Eye (tissue), 1 donor: ENCODE data around the gene CNBD2.
A peak's percentile ranks its signal among the peaks of the same experiment; 100 is the strongest.
"Not testable (repeated sequence)": the region's sequence is repeated elsewhere in the genome, so short reads cannot be mapped to it uniquely, and the experiment has no call there.

ENCODE experiments used
- DNase-seq: peaks from one replicate; pipeline ENCODE4 v3.0.0-alpha.2; 2015

CNBD2 gene

DNA sequence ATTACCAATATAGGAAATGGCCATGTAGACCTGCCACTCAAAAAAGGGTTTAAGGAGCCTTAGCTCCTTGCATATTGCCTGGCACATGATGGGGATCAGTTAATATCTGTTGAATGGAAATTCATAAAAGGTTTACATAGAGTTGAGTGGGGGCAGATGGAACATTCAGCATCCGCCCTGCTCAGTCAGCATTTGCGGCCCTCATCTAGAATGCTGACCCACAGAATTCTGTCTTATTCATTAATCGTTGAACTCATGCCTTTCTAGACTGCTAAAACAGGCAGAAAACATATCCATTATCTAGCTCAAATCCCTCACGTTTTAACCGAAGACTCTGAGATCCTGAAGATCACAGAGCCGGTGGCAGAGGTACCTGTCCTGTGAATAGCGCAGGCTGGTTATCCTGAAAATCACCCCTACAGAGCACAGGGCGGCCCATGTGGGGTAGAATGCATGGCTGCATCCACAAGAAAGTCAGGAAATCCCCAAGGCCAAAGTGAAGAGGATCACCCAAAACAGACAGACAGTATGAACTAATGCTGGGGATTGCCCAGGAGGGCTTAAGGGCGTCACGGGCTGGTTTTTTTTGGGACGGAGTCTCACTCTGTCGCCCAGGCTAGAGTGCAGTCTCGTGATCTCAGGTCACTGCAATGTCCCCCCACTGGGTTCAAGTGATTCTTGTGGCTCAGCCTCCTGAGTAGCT lies 59.9 kb downstream of the CNBD2 start:
- DNase-seq: no peak

DNA sequence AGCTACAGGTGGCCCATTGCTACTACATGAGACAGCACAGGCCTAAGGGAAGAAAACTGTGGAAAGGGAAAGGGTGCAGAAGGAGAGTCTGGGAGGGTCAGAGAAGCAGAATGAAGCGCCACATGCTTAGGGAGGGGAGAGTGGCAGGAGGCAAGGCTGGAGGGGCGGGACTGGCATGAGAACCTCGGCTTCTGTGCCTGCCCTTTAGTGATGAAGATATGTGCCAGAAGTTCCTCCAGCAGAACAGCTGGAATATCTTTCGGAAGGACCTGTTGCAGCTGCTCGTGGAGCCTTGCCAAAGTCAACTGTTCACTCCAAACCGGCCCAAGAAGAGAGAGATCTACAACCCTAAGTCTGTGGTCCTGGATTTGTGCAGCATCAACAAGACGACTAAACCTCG lies 61.8 kb downstream of the CNBD2 start:
- peak; percentile 48 for DNase-seq

DNA sequence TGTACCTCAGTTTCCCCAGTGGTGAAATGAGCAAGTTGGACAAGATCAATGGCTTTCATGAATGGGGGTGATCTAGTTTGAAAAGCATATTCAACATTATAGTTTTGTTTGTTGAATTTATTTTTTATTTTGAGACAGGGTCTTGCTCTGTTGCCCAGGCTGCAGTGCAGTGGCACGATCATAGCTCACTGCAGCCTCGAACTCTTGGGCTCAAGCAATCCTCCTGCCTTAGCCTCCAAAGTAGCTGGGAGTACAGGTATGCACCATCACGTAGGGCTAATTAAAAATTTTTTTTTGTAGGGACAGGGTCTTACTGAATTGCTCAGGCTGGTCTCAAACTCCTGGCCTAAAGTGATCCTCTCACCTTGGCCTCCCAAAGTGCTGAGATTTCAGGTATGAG lies 63.4 kb downstream of the CNBD2 start:
- no peak for DNase-seq

DNA sequence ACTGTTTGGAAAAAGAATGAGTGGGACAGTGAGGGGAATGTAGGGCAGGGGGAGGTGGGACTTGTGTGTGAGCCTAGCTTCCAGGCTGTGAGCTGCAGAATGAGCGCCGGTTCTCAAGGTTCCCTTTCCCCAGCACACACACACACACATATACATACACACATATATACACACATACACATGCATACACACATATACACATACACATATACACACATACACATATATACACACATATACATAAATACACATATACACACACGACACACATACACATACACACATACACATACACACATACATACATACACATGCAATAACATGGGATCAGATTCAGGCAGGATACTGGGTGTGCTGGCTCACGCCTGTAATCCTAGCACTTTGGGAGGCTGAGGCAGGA lies 66.5 kb downstream of the CNBD2 start:
- DNase-seq: no peak

DNA sequence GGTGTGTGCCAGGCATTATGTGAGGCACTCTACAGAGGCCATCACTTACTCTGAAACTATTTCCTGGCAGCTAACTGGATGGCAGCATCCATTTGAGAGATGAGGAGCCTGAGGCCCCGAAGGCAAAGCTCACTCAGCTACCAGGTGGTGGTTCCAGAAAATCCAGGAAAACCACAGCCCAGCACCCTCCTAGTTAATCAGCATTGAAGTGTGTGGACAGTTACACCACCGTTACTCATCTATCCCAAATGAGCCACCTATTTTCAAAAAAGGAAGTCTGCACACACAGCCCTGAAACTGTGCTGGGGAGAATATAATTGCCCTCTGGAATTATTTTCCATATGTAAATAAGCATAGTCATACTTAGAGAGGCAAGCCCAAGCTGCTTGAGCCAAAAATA lies 67.4 kb downstream of the CNBD2 start:
- no peak for DNase-seq

DNA sequence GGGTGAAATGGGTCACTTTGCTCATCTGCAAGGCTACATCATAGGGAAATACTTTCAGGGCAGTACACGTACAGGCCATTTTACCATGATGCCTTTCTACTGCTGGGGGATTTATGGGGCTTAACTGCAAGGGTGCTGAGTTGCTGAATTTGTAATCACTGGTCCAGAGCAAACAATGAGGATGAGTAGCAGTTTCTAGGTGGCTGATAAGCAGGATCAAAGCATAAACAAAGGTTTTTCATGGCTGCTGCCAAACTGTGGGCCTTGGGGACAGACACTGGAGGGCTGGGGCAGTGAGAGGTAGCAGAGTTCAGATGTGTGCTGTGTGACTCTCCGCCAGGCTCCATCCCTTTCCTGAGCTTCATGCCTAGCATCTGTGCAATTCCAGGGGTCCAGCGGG lies 68.3 kb downstream of the CNBD2 start:
- DNase-seq: no peak

DNA sequence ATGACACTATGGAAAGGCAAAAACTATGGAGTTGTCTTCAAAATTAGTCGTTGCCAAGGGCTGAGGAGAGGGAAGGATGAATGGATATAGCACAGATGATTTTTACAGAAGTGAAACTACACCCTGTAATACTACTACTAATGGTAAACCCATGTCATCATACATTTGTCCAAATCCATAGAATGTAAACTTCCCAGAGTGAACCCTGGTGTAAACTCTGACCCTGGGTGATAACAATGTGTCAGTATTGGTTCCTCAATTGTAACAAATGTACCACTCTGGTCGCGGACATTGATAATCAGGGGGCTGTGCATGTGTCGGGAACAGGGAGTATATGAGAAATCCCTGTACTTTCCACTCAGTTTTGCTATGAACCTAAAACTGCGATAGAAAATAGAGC lies 72.2 kb downstream of the CNBD2 start:
- DNase-seq: no peak

DNA sequence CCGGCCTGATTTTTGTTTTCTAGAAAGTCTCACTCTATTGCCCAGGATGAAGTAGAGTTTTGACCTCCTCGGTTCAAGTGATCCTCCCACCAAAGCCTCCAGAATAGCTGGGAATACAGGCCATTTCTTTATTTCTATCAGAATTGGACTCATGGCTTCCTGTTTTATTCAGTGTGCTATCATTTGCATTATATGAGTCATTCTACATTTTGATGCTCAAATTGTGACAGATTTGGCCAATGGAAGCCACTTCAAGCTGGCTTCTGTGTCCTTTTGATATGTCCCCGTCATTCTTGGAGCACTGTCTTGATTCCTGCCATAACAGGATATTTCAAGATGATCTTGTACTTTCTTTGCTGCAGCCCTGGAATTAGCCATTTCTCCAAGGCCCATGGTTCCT lies 75.1 kb downstream of the CNBD2 start:
- DNase-seq: no peak

DNA sequence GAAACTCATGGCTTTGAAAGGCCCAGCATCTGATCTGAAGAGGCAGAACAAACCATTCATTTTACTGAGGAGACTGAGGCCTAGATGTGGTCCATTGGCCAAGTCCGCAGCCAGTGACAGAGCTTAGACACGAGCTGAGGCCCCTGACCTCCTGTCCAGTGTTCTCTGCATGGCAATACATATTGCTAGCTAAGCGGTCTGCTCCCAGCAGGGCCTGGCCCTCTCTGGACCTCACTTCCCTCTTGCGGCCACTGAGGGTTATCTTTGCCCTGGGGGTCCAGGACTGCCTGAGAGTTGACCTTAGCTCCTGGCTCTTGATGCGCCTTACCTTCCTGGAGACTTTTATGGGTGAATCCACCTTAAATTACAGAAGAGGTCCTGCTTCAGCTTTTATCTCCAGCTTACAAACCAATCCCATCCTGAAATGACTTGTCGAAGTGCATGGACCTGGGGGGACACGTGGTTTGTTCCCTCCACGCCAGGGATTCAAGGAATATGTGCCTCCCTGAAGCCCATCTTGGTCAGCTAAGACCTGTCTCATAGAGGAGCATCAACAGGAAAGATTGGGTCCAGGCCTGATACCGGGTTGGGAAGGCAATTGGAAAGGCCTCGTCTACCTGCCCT lies 75.6 kb downstream of the CNBD2 start:
- no peak for DNase-seq

DNA sequence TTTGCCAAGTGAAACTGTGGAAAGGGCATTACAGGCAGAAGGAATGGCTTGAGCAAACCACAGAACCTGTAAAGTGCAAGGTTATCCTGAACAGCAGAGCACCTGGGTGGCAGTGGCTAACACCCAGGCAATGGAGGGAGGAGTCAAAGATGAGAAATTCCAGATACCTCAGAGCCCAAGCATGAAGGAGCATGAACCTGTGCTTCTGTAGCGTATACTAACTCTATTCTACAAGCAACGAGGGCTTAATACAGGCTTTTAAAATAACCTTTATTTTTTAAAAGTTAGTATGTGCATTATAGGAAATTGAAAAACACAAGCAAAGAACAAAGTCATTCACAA lies 77.0 kb downstream of the CNBD2 start:
- no peak for DNase-seq

DNA sequence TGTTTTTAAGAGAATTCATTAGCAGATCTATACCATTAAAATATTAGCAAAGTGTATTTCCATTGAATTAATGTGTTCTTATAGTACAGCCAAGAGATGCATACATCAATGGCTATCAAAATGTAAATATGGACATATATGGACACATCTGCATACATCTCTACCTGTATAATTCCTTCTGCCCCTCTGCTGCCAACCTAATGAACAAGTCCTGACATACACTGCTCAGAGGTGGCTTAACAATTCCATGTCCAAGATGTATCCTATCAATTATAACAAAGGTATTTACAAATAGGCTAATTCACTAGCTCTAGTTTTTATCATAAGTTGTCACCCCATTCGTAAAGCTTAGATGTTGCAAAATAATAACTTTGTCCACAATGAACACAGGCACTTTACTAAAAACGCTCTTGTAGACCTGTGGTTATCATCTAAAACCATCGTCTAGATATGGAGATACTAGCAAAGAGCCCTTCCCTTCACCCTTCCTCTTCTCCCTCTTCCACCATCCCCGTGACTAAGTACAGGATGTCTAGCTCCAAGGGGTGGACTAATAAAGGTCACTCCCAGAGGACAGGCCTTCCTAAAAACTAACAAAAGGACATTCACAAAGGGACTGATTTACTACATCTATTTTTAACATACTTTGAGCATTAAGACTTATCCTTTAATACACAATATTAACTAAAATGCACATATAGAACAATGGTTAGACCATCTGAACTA lies 77.8 kb downstream of the CNBD2 start:
- not testable (repeated sequence) for DNase-seq

DNA sequence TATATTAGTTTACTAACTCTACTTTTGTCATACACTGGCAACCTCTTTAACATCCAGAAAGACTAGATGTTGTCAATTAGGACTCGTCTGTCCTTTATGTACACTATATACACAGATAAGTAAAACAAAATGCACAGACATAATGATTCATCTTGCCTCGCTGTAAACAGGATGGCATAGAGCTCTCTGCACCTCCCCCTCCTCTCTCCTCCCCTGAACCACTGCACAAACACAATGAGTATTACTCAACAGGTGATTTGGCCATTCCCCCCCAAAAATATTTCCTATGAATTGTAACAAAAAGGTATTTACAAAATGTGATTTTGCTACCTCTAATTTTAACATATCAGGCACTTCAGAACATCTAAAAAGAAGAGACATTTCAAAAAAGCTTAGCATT lies 81.0 kb downstream of the CNBD2 start:
- not testable (repeated sequence) for DNase-seq

DNA sequence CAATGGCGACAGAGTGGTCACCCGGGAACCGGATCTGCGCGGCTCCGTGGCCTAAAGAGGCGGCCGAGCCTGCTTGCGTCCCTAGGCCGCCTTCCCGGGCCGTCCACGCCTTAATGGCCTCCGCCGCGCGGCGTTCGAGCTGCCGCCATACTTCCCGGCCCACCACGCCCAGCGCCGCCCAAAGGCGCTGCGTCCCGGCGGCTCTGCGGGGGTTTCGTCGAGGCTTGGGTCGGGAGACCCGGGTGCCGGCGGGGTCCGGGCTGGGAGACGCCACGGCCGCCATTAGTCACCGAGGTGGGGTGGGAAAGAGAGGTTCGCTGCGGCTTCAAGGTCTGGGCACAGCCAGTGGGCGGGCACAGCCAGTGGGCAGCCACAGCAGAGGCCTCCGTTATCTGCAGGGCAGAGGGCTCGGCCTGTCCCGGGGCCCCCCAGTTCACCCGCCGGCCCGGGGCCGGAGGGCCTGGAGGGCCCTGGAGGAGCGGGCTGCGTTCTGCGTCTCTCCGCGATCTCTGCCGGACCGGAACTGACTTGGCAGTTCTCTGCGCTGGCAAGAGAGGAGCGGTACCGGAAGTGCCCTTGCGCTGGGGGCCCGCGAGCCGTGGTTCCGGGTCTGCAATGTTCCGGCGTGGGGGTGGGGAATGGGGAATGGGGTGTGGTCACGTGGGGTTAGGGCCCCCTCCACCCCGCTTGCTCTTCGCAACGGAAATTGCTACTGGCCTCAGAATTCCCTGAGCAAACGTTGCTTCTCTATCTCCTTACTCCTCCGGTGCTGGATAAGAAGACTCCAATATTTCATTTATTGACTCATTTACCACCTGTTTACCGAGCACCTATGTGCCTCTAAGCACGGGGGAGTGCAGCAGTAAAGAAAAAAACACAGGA lies 82.3 kb downstream of the CNBD2 start:
- DNase-seq: peak; percentile 94

DNA sequence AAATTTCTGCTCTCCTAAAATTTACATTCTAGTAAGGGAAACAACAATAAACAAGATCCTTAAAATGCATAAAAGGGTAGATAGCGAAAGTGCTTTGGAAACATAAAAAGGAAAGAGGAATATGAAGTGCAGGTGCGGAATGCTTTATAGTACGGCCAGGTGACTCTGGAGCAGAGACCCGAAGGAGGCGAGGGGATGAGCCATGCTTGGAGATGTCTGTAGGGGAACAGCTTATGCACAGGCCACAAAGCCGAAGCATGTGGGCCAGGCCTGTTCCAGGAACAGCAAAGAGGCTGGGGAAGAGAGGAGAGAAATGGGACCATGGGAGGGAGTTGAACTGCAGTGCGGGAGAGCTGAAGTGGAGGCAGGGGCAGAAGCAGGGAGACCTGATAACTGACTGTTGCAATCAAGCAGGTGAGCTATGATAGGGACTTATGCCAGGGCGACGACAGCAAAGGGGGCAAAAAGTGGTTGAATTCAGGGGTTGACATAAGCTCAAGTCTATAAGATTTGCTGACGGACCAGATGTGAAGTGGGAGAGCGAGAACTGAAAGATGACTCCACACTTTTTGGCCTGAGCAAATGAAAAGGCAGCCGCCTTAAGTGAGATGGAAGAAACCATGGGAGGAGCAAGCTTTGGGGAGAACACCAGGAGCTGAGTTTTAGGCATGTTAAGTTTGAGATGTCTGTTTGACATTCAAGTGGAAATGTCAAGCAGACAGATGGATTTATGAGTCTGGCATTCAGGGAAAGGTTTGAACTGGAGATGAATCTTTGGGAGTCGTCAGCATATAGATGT lies 83.1 kb downstream of the CNBD2 start:
- DNase-seq: no peak

DNA sequence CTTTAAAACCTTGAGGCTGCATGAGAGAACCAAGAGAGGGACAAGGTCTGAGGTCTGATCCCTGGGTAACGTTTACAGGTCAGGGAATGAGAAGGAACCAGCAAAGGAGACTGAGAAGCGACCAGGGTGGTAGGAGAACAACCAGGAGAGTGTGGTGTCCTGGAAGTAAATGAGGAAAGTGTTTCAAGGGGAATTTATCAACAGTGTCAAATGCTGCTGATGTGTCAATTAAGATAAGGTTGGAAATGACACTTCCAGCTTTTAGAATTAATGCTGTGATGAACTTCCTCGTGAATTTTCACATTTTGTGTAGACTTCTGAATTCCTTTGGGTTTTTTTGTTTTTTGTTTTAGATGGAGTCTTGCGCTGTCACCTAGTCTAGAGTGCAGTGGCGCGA lies 83.7 kb downstream of the CNBD2 start:
- no peak for DNase-seq

DNA sequence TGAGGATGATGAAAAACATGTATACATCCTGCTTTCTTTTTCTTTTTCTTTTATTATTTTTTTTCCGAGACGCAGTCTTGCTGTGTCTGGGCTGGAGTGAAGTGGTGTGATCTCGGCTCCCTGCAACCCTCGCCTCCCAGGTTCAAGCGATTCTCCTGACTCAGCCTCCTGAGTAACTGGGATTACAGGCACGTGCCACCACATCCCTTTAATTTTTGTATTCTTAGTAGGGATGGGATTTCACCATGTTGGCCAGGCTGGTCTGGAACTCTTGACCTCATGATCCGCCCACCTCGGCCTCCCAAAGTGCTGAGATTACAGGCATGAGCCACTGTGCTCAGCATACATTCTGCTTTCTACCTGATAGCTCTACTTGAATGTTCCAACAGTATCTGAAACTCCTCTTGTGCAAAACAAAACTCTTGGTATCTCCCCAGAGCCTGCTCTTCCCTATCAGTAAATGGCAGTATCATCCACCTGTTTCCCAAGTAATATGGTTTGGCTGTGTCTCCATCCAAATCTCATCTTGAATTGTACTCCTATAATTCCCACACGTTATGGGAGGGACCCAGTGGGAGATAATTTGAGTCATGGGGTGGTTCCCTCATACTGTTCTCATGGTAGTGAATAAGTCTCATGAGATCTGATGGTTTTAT lies 85.6 kb downstream of the CNBD2 start:
- not testable (repeated sequence) for DNase-seq

DNA sequence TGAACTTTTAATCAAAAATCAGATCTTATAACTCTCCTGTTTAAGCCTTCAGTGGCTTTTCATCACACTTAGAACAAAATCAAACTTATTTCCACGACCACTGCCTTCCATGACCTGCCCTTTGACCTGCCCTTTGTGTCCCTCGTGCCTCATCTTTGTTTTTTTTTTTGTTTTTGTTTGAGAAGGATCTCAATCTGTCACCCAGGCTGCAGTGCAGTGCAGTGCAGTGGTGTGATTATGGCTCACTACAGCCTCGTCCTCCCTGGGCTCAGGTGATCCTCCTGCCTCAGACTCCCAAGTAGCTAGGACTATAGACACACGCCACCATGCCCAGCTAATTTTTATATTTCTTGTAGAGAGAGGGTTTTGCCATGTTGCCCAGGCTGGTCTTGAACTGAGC lies 86.8 kb downstream of the CNBD2 start:
- no peak for DNase-seq

DNA sequence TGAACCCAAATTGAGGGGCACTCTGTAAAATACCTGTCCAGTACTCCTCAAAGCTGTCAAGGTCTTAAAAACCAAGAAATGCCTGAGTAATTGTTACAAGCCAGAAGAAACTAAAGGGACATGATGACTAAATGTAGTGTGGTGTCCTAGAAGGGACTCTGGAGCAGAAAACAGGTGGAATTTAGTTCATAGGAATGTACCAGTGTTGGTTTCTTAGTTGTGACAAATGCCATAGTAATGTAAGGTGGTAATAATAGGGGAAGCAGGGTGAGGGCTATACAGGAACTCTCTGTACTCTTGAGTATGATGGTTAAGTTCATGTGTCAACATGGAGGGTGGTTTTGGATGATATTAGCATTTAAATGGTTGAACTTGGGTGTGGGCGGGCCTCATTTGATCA lies 92.3 kb downstream of the CNBD2 start:
- no peak for DNase-seq

DNA sequence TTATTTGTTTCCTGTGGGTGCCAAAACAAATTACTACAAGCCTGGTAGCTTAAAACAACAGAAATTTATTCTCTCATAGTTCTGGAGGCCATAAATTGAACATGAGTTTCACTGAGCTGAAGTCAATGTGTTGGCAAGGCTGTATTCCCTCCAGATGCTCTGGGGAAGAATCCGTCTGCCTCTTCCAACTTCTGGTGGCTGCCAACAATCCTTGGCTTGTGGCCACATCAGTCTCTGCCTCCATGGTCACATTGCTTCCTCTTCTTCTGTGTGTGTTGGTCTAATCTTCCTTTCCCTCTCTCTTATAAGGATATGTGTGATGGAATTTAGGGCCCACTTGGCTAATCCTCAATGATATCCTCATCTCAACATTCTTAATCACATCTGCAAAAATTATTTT lies 93.4 kb downstream of the CNBD2 start:
- DNase-seq: no peak

DNA sequence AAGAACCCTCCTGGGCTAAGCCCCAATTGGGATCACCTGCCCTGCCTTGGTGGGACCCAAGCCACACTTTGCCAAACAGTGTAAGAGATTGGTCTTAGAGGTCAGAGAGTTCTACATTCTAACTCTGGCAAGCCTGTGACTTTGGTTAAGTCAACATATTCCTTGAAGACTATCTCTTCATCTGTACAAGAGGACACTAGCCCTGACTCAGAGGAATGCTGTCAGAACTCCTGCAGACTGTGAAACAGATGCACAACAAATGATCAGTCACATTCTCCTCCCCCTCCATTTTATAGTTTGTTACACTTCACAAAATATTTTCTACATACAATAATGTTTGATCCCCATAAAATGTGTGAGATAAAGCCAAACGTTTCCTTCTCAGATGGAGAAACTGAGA lies 94.4 kb downstream of the CNBD2 start:
- DNase-seq: no peak

DNA sequence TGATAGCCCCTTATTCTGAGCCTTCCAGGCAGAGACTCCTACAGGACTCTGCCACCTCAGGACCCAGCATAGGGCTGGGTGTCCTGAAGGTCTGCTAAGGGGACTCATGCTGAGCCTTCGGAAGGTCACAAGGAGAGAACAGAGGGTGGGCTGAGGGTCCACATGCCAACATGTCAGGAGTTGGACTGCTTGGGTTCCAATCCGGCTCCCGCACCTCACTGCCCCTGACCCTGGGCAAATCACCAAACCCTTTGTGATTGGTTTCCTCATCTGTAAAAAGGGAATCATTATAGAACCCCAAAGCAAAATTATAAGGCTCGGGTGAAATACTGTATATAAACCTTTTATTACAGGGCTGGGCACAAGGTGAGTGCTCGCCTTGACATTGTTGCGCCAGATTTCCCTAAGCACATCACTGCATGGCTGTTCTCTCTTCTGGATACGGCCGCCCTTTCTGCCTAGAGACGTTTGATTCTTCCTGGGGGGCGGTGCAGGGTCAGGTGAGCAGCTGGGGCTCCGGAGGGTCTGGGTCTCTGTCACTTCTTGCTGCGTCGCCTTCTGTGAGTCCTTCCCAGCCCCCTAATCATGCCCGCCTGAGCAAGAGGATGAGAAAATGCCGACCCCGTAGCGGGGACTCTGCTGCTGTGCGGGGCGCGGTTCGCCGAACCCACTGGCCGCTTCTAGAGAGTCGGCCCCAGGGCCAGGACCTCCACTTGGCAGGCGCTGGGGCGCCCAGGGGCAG lies 95.7 kb downstream of the CNBD2 start:
- no peak for DNase-seq
